ENCODE measurements around the gene FN3K. TPM values are rescaled to one million over a fixed set of nuclear protein-coding genes. Genes with fewer than 3 reads are reported as not detected.
A peak's percentile ranks its signal among the peaks of the same experiment; 100 is the strongest.
"Not testable (repeated sequence)": the region's sequence is repeated elsewhere in the genome, so short reads cannot be mapped to it uniquely, and the experiment has no call there.

Gene FN3K
- polyA plus RNA-seq, 3 donors: 0.15 TPM; not detected in 2

GRCh38 chr17:82777778-82778375 is 42.5 kb downstream of the FN3K start:
- H3K79me2 ChIP-seq (ENCODE audit: insufficient read depth, low read length): not testable (repeated sequence)

GRCh38 chr17:82779541-82779940 is 44.1 kb downstream of the FN3K start:
- Histone ChIP-seq H3K4me1 (ENCODE audit: control insufficient read depth in 1 of 2, insufficient read depth in 2 of 2, low read length in 2 of 2) (peaks cover 10 to 16% of the 10 kb centered on the region in 2 donors), H2AFZ (ENCODE audit: insufficient read depth, low read depth, low read length, poor library complexity, severe bottlenecking) (no peak overlapping the region), H3K4me3 (replicated peaks in 1 of 3; ENCODE audit: low read depth in 2 of 3, low read length in 3 of 3) (no peak overlapping the region), H3K4me2 (replicated peaks; ENCODE audit: extremely low read depth, low read length, poor library complexity, severe bottlenecking) (no peak overlapping the region), H3K9me3 (replicated peaks in 1 of 2; ENCODE audit: control insufficient read depth in 1 of 2, insufficient read depth in 1 of 2, low read length in 2 of 2) (no peaks in the 10 kb centered on the region), H3K36me3 (replicated peaks in 1 of 2; ENCODE audit: control insufficient read depth in 1 of 2, insufficient read depth in 2 of 2, low read length in 2 of 2) (peaks cover 0 to 18% of the 10 kb centered on the region in 2 donors), H3K27ac (ENCODE audit: low read depth in 1 of 2, low read length in 2 of 2) (no peak overlapping the region), H4K20me1 (ENCODE audit: insufficient read depth, low read length) (no peaks in the 10 kb centered on the region), H3K9ac (ENCODE audit: insufficient read depth, low read length, poor library complexity, severe bottlenecking) (no peak overlapping the region), H3K27me3 (ENCODE audit: control insufficient read depth in 2 of 2, insufficient read depth in 2 of 2, low read length in 2 of 2) (no peaks in the 10 kb centered on the region), H3K79me2 (ENCODE audit: insufficient read depth, low read length) (no peaks in the 10 kb centered on the region)
- peaks cover 0 to 4% (median 0%) of the 10 kb centered on the region in 7 donors for H3K9me3 Mint-ChIP-seq
- H3K27me3 Mint-ChIP-seq (ENCODE audit: low read depth in 3 of 3): peaks cover 0 to 3% (median 2%) of the 10 kb centered on the region in 3 donors
- no peak overlapping the region for H3K4me3 Mint-ChIP-seq
- DNase-seq: no peak
- H3K36me3 Mint-ChIP-seq: peaks cover 24 to 47% of the 10 kb centered on the region in 2 donors
- no peak overlapping the region for H3K27ac Mint-ChIP-seq
- intact Hi-C loops (cut with micrococcal nuclease): loop anchor here in 1 of 2 donors (10.0 kb wide), 1 partner anchor 425 kb away; the partner anchor contains the start of gene TEX19
- H3K4me1 Mint-ChIP-seq: peaks cover 20% of the 10 kb centered on the region
- WGBS (ENCODE audit: insufficient coverage): 95% methylated on average over 23 of the region's 23 CpGs
- TF ChIP-seq CTCF (IDR thresholded peaks at IDR 0.05): no peak

More at GRCh38 chr17:82777778-82778375, 42.5 kb downstream of the FN3K start:
- Mint-ChIP-seq H3K36me3 (peaks cover 18 to 50% of the 10 kb centered on the region in 2 donors), H3K4me1 (peaks cover 17% of the 10 kb centered on the region)
- not testable (repeated sequence) for H3K4me2 ChIP-seq (replicated peaks; ENCODE audit: extremely low read depth, low read length, poor library complexity, severe bottlenecking); H3K4me3 Mint-ChIP-seq; H3K4me3 ChIP-seq (replicated peaks in 1 of 3; ENCODE audit: low read depth in 2 of 3, low read length in 3 of 3); DNase-seq; H3K9ac ChIP-seq (ENCODE audit: insufficient read depth, low read length, poor library complexity, severe bottlenecking); H3K9me3 Mint-ChIP-seq; H3K27ac ChIP-seq (ENCODE audit: low read depth in 1 of 2, low read length in 2 of 2); H2AFZ ChIP-seq (ENCODE audit: insufficient read depth, low read depth, low read length, poor library complexity, severe bottlenecking); H3K36me3 ChIP-seq (replicated peaks in 1 of 2; ENCODE audit: control insufficient read depth in 1 of 2, insufficient read depth in 2 of 2, low read length in 2 of 2); H3K27me3 ChIP-seq (ENCODE audit: control insufficient read depth in 2 of 2, insufficient read depth in 2 of 2, low read length in 2 of 2); H3K9me3 ChIP-seq (replicated peaks in 1 of 2; ENCODE audit: control insufficient read depth in 1 of 2, insufficient read depth in 1 of 2, low read length in 2 of 2); H4K20me1 ChIP-seq (ENCODE audit: insufficient read depth, low read length); H3K27ac Mint-ChIP-seq; H3K27me3 Mint-ChIP-seq (ENCODE audit: low read depth in 3 of 3)
- WGBS (ENCODE audit: insufficient coverage): 90% methylated on average over 5 of the region's 21 CpGs
- H3K4me1 ChIP-seq (ENCODE audit: control insufficient read depth in 1 of 2, insufficient read depth in 2 of 2, low read length in 2 of 2): peaks cover 10 to 16% of the 10 kb centered on the region in 2 donors
- intact Hi-C loops (cut with micrococcal nuclease): loop anchor here in 1 of 2 donors (10.0 kb wide), 1 partner anchor 423 kb away; the partner anchor contains the start of gene TEX19
- TF ChIP-seq CTCF (IDR thresholded peaks at IDR 0.05): peak; percentile 46
